GM18873 (cell line): ENCODE measurements around the gene TEKT4.
"Not testable (repeated sequence)": the region's sequence is repeated elsewhere in the genome, so short reads cannot be mapped to it uniquely, and the experiment has no call there.

Experiments used
- ATAC-seq: cut with Tn5 transposase; IDR thresholded peaks from one replicate; pipeline ENCODE4 v1.9.1; 2021; ENCODE audit warnings: mild to moderate bottlenecking, moderate library complexity, moderate number of reproducible peaks; ENCODE audit not compliant: unreplicated experiment, low FRiP score

Gene TEKT4

GRCh38 chr2:94875820-94876522 lies 4.7 kb downstream of the TEKT4 start:
- ATAC-seq = no peak

DNA sequence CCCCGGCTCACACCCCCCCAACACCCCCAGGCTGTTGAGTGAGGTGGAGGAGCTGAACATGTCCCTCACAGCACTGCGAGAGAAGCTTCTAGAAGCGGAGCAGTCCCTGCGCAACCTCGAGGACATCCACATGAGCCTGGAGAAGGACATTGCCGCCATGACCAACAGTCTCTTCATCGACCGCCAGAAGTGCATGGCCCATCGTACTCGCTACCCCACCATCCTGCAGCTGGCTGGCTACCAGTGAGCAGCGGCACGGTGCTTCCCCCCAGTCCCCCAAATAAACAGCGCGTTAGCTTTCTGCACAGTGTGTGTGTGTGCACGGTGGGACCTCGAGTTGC lies 5.3 kb downstream of the TEKT4 start:
- no peak for ATAC-seq

- no peak for ATAC-seq
These were observed 5.9 kb downstream of the TEKT4 start for GRCh38 chr2:94877129-94877528.

GRCh38 chr2:94878575-94878974 lies 7.3 kb downstream of the TEKT4 start:
- ATAC-seq = not testable (repeated sequence)

DNA sequence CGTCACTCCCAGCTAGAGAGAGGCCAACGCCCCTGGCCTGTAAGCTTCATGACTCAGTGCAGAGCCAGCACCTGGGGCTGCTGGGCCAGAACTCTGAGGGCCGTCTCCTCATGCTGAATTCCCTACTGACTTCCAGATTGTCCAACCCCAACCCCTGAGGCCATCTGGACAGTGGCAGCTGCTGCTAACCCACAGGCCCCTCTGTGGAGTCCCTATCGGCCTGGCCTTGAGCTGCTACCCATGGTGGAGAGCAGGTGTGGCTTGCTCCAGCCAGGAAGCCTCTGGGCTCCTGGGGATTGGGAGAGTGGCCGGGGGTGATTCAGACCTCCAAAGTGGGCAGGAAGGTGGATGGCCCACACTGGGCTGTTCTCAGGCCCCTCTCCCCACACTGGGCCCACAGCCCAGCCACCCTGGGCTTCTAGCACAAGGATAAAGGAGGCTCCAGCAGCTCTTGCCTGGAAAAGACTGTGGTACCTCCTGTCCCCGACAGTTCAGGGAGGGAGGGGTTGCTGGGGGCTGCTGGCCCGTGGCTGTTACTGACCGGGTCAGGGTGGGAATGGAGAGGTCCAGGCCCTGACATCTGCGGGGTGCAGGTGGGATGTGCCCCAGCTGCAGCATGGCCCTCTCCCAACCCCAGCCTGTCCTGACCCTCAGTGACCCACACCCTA lies 8.2 kb downstream of the TEKT4 start:
- no peak for ATAC-seq

DNA sequence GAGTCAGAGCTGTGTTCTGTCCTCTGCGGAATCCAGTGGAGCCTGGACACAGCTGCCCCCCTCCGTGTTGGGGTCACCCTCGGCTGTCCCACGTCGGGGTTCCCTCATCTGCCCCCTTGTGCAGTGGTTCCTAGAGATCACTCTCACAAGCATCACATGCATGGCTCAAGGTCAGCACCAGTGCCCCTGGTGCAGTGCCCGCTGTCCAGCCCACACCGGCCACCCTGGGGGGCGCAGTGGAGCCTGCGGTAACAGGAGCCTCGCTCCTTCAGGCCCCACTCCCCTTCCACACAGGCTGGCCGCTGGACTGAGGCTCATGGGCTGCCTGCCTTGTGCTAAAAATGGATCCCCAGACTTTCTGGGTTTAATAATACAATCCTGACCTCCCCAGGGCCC lies 8.8 kb downstream of the TEKT4 start:
- ATAC-seq = no peak

DNA sequence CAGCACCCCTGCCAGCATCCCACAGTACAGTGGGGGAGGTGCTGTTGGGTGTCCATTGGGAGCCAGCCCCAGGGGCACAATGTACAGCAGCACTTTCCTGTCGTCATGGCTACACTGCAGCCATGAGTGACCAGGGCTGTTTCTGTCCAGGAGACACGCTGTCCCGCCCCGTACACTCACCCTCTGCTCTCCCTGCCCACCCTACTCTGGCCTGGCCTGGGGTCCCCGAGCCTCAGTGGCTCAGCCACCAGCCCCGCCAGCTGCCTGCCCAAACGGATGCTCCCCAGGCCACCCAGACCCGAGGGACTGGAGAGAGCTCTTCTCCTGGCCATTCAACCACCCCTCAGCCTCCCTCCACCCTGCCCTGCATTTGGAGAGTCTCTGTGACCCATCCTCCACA lies 9.3 kb downstream of the TEKT4 start:
- ATAC-seq = no peak

DNA sequence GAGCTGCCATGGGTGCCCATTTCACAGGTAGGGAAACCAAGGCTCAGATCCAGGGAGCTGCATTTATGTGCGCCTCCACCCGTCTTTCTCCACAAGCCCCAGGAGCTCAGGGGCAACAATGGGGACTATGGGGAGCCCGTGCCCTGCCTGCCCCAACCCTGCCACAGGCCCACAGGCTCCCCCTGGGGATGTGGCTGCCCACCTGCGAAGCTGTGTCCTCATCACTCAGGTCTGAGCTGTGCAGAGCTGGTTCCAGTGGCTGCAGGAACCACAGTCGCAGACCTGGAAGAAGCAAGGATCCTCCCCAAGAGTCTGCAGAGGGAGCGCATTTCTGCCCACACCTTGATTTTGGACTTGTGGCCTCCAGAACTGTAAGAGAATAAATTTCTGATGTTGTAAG lies 9.8 kb downstream of the TEKT4 start:
- no peak for ATAC-seq

- no peak for ATAC-seq
These were observed 19.0 kb downstream of the TEKT4 start for GRCh38 chr2:94890234-94890633.

GRCh38 chr2:94895273-94895672 lies 24.0 kb downstream of the TEKT4 start:
- not testable (repeated sequence) for ATAC-seq

GRCh38 chr2:94906976-94907375 lies 35.7 kb downstream of the TEKT4 start:
- not testable (repeated sequence) for ATAC-seq

DNA sequence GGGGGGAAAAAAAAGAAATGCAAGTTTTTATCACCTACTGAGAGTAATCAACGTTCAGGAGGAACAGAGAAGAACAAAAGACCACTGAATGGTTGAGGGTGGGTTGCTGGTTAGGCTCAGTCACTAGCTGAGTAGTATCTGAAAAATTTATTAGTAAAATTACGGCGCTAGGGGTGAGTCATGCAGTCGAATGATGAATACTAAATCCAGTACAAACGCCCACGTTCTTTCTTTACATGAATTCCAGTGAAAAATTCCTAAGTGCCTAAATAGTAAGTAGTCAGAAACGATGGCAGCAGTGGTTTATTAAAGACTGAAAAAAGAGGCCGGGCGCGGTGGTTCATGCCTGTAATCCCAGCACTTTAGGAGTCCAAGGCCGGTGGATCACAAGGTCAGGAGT lies 52.0 kb downstream of the TEKT4 start:
- ATAC-seq = no peak

DNA sequence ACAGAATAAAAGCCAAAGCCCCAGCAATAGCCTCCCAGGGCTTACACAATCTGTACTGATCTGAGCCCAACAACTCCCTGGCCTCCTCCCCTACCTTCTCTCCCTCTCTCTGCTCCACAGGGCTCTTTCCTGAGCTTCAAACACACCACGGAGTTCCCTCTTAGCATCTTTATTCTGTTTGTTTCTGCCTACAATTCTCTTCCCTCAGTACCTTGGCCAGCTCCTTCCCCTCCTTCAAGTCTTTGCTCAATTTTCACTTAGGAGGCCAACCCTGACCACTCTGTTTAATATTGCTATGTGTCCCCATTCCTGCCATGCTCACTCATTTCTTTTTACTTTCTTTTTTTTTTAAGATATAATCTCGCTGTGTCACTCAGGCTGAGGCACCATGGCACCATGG lies 53.8 kb downstream of the TEKT4 start:
- not testable (repeated sequence) for ATAC-seq
